CD4-positive, alpha-beta T cell treated with Interleukin-17A for 1 hour (primary cell): ENCODE data around the gene RTP3.

Source experiments
- DNase-seq: peaks from one replicate; pipeline ENCODE4 v3.0.0-alpha.2; 2020

Gene RTP3

DNA sequence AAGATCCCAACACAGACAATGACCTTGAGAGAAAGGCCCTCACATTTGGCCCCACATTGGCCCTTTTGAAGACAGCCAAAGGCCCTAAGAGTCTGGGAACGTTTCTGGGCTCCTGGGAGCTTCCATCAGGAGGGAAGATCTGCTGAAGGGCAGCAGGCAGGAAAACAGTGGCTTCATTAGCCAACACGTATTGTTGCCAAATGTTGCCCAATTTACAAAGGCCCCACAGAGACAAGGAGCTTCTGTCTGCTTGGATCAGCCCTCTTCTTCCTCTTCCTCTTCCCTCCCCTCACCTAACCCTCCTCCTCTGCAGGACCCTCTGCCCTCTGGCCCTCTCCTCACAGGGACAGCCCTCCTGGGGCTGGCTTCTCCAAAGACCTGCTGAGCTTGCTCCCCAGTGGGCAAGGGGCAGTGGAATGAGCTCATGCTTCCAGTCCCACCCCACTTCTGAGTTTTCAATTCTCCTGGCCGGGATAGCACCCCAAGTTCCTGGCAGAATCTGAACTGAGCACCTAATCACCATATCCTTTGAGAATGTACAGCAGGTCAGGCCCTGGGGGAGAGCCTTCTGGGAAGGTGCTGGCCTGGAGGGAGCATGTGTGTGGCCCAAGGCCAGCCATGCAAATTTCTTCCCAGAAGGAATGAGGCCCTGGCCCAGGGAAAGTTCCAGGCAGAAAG lies 28.0 kb upstream of the RTP3 start:
- DNase-seq = no peak

DNA sequence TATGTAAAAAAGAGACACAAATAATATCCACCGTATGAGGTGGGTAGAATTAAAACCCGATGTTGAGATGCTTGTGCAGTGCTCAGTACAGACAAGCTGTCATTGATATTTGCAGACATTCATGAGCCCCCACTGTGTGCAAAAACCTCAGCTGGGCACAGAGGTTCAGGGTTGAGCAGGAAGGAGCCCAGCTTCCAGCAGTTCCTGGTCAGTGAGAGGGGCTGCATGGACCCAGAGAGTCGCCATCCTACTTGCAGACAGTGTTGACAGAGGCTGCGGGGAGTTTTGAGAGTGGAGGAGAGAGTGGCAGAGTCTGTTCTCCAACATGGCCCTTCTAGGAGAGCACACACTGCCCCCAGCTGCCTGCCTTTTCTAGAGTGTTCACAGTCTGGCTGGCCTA lies 26.9 kb upstream of the RTP3 start:
- no peak for DNase-seq

DNA sequence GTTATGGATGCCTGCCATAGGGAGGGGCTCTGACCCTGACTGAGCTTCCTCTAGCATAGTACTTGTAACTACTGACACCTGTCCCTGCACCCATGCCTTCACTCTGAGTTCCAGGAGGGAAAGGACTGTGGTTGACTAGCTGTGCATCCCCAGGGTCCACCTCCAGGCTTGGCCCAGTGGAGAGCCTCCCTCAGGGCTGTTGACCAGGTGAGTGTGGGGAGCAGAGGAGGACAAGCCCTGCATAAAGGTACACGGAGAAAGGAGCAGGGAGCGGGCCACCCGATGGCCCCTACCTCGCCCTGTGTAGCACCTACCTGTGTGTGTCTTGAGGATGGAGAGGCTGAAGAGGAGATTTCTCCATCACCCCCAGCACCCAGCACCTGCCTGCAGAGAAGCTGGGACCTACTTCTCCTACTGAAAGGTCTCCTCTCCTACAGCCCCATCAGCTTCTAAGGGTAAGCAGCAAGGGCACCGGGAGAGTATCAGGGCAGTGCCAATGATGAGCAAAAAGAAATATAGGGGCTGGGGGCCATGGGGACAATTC lies 26.3 kb upstream of the RTP3 start:
- DNase-seq = no peak

DNA sequence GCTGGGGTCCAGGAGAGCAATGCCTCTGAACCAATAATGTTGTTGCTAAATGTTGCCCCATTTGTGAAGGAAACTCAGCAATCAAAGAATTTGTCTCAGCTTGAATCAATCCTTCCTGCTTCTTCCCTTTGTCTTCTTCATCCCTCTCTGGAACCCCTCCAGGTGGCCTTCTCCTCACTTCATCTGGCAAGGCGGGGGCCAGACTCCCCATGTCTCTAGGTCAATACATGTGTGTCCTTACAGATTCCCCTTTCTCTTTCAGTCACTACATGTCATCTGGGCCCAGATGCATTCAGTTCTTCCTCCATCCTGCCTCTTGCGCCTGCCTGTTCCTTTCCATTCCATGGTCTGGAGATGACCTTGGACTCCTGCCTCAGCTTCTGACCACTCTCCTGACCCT lies 25.0 kb upstream of the RTP3 start:
- DNase-seq = no peak

DNA sequence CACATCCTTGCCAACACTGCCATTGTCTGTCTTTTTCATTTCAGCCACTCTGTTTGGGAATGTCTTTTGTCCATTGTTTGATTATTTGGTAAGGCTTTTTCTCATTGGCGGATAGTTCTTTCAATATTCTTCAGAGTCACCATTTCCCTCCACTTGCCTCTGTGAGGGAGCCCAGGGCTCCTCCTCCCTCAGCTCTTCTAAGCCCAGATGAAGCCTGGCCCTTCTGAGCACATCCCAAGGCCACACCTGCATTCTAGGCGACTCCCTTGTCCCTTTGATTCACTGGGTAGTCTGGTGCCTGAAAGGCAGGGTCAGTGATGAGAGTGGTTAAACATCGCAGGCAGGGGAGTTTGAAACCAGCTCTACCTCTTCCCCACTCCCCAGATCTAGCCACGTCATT lies 20.6 kb upstream of the RTP3 start:
- DNase-seq = no peak

DNA sequence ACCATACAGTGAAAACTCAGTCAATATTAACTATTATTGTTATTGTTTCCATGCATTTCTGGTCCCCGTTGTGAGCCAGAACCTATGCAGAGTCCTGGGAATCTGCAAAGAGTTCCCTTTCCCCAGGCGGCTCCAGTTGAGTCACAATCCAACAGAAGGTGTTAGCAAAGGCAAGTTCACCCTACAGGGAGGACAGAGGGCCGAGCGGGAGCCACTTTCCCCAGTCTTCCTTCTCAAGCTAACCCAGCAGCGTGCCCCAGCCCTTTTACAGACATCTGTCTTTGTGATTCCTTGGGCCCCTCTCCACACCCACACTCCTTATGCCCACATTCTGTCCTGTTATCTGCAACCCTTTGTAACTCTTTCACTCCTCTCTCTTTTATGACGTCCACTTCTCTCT lies 20.0 kb upstream of the RTP3 start:
- DNase-seq = no peak

DNA sequence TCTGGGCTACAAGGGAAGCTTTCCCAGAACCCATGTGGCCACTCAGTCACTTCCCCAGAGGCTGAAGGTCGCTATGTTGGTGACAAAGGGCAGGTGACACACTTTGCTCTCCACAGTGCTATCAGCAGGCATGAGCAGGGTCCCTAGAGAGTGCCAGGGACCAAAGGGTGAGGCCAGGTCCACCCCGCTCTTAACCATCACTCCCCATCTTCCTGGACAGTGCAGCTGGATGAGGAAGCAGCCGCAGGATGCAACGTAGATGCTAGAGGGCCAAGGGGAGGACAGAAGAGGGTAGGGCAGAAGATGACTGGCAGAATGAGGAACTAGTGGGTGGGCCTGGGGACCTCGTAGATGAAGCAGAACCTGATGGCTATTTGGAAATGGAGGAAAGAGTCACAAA lies 19.4 kb upstream of the RTP3 start:
- no peak for DNase-seq

DNA sequence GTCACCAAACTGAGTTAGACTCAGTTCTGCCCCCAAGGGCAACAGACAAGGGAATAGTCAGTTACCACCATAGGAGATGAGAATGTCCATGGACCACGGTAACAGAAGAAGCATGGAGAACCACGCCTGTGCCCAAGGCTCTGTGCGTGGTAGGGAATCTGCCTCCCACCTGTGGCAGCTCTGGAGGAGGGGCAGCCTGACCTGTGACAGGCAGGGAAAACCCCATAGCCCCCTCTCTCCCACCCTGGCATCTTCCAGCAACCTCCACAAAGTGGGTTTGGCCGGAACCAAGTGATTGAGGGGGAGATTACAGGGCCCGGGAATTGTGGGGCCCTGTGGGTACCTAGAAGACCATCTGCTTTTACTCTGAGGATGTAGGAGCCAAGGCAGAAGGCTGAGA lies 18.8 kb upstream of the RTP3 start:
- no peak for DNase-seq

DNA sequence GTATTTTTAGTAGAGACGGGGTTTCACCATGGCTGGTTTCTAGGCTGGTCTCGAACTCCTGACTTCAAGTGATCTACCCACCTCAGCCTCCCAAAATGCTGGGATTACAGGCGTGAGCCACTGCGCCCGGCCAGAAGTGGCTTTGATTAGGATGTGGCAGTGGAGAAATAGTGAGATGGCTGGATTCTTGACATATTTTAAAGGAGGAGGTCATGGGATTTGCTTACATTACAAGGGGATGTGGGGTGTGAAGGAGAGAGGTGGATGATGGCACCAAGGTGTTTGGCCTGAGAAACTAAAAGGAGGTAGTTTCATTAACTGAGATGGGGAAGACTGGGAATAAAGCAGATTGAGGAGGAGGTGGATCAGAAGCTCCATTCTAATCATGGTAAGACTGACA lies 18.1 kb upstream of the RTP3 start:
- DNase-seq = no peak

DNA sequence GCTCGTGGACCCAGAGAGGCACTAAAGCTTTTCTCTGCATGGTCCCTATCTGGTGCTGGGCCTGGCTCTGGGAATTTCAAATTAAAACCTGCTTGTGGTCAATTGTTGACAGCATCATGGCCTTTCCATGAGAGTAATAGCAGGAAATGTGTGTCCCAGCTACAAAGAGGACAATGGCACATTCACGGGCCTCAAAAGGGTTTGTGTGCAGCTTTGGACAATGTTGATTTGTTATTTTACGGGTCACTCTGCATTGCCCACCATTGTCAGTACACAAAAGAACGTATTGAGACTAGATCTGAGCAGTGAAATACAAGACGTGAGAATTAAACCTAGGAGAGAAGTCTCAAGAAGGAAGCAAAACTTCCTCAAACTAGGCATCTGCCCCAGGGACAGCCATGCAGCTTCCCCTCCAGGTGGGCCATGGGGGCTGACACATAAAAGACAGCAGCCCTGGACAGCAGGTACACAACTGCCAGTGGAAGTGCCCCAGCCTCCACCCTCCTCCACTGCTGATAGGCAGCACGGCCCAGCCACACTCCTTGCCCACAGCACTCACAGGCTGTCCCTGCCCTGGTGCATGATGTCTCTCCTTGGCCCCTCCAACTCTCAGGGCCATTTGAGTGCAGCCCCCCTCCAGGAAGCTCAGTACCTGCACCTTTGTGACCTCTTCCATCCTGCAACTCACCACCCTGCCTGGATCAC lies 17.1 kb upstream of the RTP3 start:
- no peak for DNase-seq

DNA sequence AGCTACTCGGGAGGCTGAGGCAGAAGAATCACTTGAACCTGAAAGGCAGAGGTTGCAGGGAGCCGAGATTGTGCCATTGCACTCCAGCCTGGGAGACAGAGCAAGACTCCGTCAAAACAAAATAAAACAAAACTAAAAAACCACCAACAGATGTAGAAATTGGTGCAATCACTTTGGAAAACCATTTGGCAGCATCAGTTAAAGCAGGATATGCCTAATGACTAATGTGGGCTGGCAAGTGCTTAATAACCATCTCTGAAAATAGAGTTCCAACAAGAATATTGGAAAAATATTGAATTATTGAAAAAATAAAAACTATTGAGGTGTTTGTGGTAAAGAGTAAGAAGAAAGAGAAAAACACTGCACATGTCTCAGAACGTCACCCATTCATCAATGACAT lies 16.1 kb upstream of the RTP3 start:
- DNase-seq = no peak

DNA sequence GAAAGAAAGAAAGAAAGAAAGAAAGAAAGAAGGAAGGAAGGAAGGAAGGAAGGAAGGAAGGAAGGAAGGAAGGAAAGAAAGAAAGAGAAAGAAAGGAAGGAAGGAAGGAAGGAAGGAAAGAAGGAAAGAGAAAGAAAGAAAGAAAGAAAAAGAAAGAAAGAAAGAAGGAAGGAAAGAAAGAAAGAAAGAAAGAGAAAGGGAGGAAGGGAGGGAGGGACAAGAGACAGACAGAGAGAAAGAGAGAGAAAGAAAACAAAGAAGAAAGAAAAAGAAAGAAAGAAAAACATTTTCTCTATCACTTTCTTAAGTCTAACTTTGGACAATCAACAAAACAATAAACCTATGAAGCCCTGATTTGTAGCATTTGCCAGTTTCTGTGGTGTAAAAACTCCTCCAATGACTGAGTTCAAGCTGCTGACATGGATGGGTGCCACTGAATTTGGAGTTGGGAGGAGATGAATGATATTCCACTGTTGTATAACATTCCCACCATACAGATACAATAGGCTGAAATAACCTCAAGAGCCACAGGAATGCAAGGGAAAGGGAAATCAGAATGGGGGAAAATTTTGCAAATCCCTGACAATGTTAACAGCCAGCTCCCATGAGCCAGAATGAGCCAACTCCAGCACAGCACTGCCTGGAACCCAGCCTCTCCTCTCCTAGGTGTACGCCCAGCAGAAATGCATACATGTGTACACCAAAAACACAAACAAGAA lies 15.0 kb upstream of the RTP3 start:
- no peak for DNase-seq

DNA sequence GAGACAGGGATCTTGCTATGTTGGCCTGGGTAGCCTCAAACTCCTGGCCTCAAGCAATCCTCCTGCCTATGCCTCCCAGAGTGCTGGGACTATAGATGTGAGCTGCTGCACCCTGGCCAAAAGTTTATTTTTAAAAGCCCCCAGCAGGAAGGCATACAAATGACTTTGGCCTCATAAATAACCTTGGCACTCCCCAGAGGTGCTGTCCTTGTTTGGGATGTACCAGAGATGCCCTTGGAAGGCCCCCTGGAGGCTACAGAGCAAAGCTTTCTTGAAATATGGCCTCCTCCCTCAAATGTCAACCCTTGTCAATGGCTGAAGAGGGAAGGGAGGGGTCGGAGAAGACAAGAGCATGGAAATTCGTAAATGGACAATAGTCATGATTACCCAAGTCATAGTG lies 14.0 kb upstream of the RTP3 start:
- no peak for DNase-seq

DNA sequence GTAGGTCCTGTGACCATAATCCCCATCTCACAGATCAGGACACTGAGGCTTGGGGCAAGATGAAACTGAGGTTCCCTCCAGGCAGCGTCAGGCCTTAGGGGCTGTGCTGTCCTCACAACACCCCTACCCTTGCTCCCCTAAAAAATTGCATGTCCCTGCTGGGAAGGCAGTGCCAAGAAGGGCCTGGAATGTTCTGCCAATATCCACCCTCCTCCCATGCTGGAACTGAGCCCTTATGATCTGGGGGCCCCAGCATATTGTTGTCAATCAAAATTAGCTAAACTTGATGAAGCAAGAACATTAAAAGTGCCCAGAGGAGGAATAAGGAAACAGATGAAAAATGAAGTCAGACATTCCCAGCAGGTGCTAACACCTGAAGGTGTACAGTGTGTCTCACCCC lies 13.4 kb upstream of the RTP3 start:
- no peak for DNase-seq

DNA sequence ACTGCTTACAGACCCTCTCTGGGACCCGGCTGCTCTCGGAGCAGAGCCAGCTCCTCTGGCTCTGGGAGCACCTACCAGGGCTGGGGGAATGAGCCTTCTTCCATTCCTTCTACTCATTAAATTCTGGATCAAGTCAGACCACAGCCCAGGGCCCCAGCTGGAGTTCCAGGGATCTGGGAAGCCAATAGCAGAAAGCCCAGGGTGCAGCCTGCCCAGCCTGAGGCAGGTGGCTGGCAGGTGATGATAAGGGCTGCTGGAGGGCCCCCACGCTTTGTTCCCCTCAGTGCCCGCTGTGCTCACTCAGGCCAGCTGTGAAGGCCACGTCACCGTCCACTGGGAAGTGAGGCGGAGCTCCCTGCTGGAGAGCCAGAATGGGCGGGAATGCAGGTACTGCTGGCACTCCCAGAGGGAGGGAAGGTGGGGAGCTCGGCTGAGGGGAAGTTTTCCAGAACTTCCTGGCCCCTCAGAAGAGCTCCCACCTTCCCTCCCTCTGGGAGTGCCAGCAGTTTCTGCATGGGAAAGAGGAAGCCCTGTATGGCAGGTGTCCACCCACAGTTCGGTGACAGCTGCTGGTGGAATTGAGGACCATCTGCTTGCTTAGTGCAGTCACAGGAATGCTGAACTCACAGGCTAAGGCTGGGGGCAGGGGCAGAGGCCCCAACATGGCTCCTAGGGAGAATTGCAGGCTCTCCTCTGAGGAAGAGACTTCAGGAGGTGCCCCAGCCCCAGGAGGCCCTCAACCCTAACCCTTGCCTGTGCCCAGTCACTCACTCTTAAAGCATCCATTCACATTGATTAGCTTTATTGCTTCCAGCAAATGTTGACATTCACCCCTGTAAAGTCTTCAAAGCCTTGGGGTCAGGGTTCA lies 12.6 kb upstream of the RTP3 start:
- no peak for DNase-seq

DNA sequence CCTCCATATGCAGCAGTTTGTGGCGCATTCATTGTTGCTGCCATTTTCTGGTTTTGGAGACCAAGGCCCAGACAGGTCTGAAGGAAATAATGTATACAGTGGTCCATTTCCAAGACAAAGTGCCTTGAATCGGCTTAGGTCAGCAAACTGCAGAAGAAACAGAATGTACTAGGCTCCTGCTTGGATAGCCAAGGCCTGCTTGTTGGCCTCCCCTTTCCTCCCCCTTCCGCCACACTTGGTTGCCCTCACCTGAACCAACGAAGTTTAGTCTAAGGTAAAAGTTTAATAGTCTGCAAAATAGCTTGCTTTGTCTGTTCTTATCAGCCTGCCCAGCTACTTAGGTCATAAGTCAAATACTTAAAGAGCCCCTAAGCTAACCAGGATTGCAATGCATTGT lies 12.0 kb upstream of the RTP3 start:
- DNase-seq = no peak

DNA sequence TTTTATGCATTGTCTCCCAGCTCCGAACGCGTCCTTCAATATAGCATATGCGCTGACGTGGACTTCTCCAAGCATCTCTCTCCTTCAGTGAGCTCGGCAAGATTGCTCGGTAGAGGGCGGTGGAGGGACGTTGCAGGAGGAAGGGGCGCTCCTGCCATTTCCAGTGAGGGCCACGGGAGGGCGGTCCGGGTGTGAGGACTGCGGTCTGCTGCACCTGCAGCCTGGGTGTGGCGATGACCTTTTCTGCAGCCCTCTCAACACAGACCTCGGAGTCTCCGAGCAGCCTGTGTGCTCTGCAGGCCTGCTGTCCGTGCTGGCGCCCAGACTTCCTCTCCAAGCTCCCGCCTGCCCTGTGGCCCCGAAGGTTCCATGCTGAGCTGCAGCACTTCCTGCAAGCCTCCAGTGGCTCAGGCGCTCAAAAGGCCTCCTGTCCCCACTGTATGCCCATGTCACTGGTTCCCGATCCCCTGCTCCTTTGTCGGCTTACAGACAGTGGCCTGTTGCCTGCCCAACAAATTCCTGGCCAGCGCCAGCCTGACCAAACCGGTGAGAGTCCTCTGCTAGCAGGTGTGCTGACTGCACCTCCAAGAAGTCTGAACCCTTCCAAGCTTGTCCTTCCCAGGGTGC lies 8.9 kb upstream of the RTP3 start:
- peak; percentile 91 for DNase-seq

DNA sequence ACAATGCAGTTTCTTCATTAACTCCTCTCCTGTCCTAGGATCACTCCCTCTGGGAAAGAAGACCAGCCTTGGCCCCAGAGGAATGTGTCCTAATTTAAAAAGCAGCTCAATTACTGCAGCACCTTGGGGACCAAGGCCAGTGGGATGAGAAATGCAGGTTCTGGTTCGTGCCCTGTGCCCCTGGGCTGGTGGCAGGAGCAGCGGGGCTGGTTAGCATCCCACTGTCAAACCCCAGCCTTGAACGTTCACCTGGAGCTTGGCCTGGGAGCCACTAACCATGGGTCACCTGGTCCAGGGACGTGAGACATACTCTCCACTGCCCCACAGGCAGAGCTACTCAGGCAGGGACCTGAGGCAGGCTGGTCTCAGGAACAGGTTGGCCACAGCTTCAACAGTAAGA lies 8.4 kb upstream of the RTP3 start:
- DNase-seq = no peak

DNA sequence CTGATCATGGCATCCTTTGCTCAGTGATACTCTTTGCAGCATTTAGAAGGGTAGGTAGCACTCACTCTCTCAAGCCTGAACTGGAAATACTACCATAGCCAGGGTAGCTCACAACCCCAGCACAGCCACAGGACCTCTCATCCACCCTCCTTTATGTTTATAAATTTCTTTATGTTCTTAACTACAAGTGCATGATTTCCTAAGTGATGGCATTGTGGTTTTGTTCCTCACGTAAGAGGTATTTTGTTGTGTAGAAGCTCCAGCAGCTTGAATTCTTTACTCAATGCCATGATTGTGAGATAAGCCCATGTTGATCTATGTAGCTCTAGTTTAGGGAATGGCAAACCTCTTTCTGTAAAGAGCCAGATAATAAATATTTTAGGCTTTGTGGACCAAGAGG lies 7.9 kb upstream of the RTP3 start:
- DNase-seq = no peak

DNA sequence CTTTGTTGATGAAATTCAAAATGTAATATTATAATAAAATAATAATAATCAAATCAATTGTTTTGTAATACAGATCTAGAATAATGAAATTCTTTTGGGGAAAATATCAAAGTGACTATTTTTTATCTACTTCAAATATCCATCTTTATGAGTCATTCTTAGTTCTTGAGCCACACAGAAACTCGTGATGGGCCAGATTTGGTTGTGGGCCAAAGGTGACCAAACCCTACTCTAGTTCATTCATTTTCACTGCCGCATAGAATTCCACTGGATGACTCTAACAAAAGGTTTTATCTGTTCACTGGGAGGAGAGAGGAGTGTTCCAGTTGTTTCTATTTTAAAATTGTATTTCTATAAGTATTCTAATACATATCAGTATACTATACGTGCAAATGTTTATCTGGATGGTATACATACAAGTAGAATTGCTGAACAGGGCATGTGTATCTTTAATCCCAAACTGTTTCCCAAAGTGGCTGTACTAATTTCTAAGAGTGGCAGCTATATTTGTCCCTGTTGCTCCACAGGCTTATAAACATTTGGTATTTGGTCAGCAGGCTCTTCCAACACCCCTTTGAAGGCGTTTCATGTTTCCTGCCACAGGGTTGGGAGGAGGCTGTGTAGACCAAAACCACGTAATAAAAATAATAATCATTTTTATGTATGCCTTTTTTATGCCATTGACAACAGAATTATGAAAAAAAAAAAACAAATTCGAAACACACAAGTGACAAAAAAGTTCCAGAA lies 7.3 kb upstream of the RTP3 start:
- DNase-seq = no peak

DNA sequence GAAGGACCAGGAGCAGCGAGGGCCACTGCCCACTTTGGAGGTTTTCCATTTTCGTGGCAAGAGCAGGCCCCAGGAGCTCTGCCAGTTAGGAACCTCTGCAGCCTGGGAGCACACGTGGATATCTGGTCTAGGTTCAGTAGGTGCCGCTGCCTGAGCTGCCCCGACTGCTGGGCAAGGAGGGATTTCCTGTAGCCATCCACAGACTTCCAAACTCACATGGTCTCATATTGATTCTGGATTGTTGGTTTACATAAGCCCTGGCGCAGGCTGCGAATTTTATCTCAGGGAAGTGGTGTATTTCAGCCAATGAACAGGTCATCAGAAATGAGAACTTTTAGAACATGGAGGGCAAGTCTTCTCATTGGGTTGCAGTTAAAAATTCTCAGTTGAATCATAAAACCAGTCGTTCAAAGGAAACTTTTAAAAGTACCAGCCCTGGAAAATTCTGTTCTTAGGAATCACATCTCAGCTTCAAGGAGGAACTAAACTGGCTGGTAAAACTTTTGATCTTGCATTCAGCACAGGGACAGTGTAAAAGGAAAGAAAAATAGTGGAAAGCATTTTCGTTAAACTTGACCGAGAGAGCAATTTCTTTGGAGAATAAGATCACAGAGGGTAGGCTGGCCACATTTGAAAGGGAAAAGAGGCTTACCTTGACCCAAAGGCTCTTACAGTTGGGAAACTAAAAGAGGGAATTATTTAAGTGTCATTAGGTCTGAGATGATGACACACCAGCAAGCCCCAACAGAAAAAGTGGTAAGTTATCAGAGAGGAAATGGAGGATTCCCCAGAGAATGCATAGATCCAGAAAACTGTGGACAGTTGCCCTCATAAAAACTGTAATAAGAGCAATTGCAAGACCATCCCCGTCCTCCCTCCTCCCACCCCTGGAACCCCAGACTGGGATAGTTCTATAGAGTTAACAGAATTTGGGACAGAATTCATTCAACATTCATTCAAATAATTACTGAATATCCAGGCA lies 6.4 kb upstream of the RTP3 start:
- no peak for DNase-seq
